ENCODE data around the gene MBD3L2B.

DNA sequence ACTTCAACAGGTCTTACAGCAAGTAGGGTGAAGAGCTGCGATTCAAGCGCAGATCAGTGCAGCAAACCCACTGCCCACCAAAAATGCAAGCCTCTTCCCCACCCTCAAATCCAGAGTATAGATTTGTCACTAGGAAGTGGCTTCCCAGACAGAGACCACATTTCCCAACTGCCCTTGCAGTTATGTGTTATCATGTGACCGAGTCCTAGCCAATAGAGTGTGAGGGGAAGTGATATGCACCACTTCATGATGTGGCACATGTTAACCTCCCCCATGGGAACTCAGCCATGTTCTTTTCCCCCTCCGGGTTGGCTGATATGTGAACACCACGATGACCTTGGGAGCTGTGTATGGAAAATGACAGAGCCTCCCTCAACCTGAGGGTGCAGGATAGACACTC lies 50.8 kb downstream of the MBD3L2B start:
- no peak for TF ChIP-seq POLR2AphosphoS5 (IDR thresholded peaks at IDR 0.05; ENCODE audit: low read depth, low read length)
- no peak for TF ChIP-seq CTCF (IDR thresholded peaks at IDR 0.05)
- no peak for TF ChIP-seq REST (IDR thresholded peaks at IDR 0.05; ENCODE audit: insufficient read depth in 1 of 2, low read depth in 2 of 2, low read length in 1 of 2)
- TF ChIP-seq SIN3A (IDR thresholded peaks at IDR 0.05; ENCODE audit: borderline replicate concordance, insufficient read depth, low read depth, low read length), result no peak
- TF ChIP-seq TCF7L2 (IDR thresholded peaks at IDR 0.05; ENCODE audit: low read depth, low read length), result no peak

All from Panc1 (cell line).